Subcutaneous adipose tissue (tissue), 4 donors: Measurements from ENCODE around the gene ERG28. TPM values are rescaled to one million over a fixed set of nuclear protein-coding genes. Genes with fewer than 3 reads are reported as not detected.

Experiments
- total RNA-seq, 4 donors: library from RNA; depleted of rRNA; stranded (reverse); fragments of >200 nt; gene quantifications; one replicate each; pipeline ENCODE4 v1.1.0, GENCODE V29; 2016
- TF ChIP-seq, protein P1 (sequence below): fragments of 450-650 bp; IDR thresholded peaks from one replicate; pipeline ENCODE4 v1.5.1; 2016; ENCODE audit warnings: low read depth, mild to moderate bottlenecking, control low read depth, antibody characterized with exemption, moderate library complexity

ERG28 gene
- total RNA-seq, 4 donors from 2014 or later: 3.7 to 5.9 (median 4.4) TPM

DNA sequence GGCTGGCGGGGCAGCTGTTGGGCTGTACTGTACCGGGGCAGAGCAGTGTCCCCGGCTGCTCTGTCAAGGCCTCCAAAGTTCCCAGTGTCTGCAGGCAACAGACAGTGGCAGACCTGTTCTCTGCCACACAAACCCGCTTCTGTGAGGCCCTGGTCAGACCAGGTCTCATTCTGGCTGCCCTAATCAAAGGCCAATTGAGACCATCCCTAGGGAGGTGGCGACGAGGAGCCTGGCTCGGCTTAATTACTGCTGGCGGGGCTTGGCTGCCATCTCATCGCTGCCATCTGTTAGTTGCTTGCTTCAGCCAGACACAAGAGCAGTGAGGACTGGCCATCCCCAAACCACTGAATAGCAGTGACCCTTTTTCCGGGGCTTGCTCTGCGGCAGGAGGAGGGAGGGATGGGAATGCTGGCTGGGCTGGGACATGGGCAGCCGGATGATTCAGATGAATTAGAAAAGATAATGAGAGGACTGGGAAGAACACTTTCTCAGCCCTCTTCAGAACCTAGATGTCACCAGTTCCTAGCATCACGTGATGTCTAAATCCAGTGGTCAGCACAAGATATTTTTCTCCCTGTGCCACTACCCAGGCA, 24.5 kb downstream of the ERG28 start:
- TF ChIP-seq, protein P1, sequence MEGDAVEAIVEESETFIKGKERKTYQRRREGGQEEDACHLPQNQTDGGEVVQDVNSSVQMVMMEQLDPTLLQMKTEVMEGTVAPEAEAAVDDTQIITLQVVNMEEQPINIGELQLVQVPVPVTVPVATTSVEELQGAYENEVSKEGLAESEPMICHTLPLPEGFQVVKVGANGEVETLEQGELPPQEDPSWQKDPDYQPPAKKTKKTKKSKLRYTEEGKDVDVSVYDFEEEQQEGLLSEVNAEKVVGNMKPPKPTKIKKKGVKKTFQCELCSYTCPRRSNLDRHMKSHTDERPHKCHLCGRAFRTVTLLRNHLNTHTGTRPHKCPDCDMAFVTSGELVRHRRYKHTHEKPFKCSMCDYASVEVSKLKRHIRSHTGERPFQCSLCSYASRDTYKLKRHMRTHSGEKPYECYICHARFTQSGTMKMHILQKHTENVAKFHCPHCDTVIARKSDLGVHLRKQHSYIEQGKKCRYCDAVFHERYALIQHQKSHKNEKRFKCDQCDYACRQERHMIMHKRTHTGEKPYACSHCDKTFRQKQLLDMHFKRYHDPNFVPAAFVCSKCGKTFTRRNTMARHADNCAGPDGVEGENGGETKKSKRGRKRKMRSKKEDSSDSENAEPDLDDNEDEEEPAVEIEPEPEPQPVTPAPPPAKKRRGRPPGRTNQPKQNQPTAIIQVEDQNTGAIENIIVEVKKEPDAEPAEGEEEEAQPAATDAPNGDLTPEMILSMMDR: no peak

DNA sequence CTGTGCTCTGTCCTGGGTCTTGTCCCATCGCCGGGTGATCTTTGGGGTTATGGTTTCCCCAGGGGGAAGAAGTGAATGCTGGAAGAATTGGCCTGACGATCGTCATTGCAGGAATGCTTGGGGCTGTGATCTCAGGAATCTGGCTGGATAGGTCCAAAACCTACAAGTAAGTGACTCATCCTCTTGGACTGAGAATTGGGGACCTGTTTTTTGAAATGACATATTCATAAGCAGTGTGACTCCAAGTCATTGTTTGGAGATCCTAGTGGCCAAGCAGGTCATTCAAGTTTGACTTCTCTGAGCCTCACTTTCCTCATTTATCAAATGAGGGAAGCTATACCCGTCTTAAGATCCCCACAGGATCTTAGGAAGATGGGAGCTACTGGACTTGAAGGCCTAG, 25.8 kb downstream of the ERG28 start:
- TF ChIP-seq, protein P1: no peak

DNA sequence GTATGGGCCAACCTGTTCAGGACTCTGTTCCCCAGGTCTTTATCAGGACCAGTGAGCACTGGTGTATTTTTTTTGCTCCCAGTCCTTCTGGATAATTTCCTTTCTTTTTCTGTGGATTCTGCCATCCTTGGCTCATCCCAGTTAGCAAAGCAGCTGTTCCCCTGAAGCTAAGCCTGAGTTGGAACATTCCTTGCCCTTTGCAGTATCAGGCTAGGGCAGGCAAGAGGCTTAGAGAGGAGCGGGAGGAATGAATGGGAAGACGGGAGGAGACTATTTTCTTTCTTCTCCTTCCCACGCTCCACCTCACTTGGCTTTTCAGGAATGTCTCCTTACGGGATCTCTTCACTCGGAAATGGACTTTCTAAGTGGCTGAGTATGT, 29.2 kb downstream of the ERG28 start:
- TF ChIP-seq, protein P1: no peak

DNA sequence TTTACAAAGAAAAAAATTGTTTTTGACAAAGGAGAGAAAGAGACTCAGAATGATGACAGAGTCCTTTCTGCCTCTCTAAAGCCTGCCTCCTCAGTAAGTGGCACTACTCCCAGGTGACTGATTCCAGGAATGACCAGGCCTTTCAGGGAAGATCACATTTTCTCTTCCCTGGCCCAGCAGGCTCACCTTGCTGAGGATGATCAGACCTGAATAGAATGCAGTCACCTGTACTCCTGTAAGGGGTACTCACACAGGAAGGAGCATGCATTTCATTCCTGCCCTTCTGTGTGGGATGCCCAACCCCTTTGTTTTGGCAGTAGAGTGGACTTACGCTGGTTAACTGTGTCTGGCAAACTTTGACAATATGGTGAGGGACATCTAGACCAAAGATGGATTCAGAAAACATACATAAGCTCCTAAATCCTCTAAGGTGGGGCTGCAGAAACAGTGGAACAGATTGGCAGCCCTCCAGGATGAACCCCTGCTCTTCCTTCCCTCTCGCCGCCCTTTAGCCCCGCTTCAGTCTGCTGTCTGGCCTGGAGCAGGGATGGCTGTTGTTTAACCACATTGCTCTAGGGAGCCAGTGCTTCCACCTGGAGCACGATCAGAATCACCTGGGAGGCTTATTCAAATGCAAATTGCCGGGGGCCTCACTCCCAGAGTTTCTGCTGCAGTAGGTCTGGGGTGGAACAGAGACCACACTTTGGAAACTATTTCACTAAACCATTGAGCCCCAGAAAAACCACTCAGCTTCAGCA, 29.8 kb downstream of the ERG28 start:
- TF ChIP-seq, protein P1: no peak

DNA sequence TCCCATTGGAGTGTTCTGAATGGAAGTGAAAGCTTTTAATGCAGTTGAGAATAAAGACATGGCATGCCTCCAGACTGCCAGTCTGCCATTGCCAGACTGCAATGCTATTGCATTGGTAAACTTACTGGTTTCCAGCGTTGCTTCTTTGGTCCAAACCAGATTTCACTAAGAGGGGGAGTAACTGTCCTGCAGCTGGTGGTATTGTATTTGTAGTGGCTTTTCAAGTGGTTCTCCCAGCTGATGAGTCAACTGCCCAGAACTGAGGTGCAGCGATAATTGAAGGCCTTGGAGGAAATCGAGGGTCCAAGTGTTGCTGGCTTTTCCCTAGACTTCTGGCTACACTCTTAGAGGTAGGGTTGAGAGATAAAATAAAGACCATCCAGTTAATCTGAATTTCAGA, 31.9 kb downstream of the ERG28 start:
- TF ChIP-seq, protein P1: no peak

DNA sequence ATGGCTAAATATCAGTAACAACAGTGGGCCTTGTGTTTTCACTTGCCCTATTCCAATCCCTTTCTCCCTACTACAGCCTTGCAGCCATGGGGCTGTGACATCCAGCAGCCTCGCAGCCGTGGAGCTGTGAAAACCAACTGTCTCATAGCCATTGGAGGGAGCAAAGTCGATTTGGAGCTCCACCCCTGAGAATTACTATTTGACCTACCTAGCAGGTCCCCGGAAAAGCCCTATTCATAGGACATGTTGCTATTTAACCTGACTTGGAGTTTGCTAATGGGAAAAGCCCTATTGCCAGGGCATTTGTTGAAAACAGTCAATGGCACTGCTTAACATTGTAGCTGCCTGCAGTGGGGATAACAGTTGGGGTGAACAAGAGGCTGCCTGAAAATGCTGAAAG, 33.3 kb downstream of the ERG28 start:
- TF ChIP-seq, protein P1: no peak

DNA sequence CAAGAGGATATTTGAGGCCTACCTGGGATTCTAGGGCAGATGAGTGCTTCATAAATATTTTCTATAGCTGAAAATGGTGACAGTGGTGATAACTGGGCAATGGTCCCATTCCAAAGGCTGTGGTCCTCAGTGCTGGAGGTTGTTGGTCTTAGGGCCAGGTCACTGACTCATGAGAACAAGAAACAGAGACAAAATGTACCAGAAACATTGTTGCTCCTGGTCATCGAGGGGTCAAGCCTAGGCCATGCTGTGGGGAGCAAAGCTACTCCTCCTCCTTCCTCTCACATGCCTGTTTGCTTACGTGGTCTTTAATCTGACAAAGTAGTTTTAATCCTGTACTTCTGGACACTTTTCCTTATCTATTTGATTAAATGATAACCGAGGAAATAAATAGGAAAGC, 33.8 kb downstream of the ERG28 start:
- TF ChIP-seq, protein P1: no peak
